Hepatocyte (in vitro differentiated cells): ENCODE data around the gene MCL1.

Source experiments
- CTCF ChIP-seq: fragments of 200-600 bp; sonication (generic); IDR thresholded peaks from 2 replicates; pipeline ENCODE4 v1.5.1; 2016; ENCODE audit warnings: antibody characterized with exemption, mild to moderate bottlenecking; ENCODE audit not compliant: poor library complexity
- EZH2 ChIP-seq: fragments of 200-600 bp; sonication (generic); IDR thresholded peaks from 2 replicates; pipeline ENCODE4 v1.6.1; 2016; ENCODE audit warnings: antibody characterized with exemption, mild to moderate bottlenecking, borderline replicate concordance

GRCh38 chr1:150545486-150546032, 33.9 kb downstream of the MCL1 start:
- no peak for TF ChIP-seq CTCF
- no peak for TF ChIP-seq EZH2
